IMR-90 (cell line): ENCODE results near the gene NTSR1.

Source experiments
- FOS ChIP-seq: fragments of 150-350 bp; IDR thresholded peaks from 2 replicates; pipeline ENCODE4 v1.6.1; 2016; ENCODE audit warnings: low read depth, low read length
- POLR2A ChIP-seq: IDR thresholded peaks from 2 replicates; pipeline ENCODE4 v1.6.1; 2012; ENCODE audit warnings: mild to moderate bottlenecking, low read depth, low read length
- RAD21 ChIP-seq: IDR thresholded peaks from 2 replicates; pipeline ENCODE4 v1.6.1; 2012; ENCODE audit warnings: low read length, improper control_type of control experiment
- RFX5 ChIP-seq: IDR thresholded peaks from 2 replicates; pipeline ENCODE4 v1.8.0; 2012; ENCODE audit warnings: low read depth, mild to moderate bottlenecking, low read length, moderate library complexity
- TF ChIP-seq, protein P1 (sequence below): conservative IDR thresholded peaks from 2 replicates; pipeline ENCODE4 v1.5.1; 2012; ENCODE audit warnings: mild to moderate bottlenecking, low read depth, low read length, improper control_type of control experiment

DNA sequence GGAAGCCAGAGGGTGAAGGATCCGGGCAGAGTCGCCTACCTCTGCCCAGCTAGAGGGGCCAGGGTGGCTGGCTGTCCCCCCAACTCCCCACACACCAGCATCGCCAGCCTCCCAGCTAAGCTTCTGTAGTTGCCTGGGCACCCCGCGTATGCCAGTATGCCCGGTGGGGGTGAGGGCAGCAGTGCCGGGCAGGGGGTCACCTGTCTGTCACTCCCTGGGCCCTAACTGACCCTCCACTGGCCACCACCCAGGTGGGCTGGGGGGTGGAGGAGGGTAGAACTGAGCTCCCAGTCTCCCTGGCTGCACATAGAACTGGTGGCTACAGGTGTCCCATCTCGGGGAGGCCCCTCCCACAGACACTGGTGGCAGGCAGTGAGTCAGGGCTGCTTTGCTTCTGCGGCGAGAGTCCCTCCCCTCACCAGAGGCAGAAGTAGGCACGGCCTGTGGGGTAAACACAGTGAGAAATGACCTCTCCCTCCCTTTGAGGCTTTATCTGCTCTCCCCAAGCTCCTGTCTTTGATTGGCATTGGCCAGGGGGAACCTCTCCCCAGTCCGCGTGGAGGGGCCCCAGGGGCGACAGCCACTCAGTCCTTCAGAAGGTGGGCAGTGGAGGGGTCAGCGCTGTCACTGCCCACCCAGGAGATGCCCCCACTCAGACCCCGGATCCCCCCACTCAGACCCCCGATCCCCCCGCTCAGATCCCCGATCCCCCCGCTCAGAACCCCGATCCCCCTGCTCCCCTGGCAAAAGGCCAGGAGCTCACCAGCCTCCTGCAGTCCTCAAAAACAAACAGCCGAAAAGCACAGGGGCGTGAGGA lies 2.5 kb downstream of the NTSR1 start:
- TF ChIP-seq POLR2A, result no peak
- TF ChIP-seq, protein P1, sequence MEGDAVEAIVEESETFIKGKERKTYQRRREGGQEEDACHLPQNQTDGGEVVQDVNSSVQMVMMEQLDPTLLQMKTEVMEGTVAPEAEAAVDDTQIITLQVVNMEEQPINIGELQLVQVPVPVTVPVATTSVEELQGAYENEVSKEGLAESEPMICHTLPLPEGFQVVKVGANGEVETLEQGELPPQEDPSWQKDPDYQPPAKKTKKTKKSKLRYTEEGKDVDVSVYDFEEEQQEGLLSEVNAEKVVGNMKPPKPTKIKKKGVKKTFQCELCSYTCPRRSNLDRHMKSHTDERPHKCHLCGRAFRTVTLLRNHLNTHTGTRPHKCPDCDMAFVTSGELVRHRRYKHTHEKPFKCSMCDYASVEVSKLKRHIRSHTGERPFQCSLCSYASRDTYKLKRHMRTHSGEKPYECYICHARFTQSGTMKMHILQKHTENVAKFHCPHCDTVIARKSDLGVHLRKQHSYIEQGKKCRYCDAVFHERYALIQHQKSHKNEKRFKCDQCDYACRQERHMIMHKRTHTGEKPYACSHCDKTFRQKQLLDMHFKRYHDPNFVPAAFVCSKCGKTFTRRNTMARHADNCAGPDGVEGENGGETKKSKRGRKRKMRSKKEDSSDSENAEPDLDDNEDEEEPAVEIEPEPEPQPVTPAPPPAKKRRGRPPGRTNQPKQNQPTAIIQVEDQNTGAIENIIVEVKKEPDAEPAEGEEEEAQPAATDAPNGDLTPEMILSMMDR, result no peak
- no peak for TF ChIP-seq RFX5
- no peak for TF ChIP-seq RAD21
- no peak for TF ChIP-seq FOS
